DLD1 (cell line): Measurements from ENCODE around the gene MAP3K21.

Source experiments
- in situ Hi-C: cut with HindIII; loops from 2 replicates; pipeline ENCODE4 v1.10.0; 2017; ENCODE audit warnings: low sequenced_read_pairs

MAP3K21 gene

DNA sequence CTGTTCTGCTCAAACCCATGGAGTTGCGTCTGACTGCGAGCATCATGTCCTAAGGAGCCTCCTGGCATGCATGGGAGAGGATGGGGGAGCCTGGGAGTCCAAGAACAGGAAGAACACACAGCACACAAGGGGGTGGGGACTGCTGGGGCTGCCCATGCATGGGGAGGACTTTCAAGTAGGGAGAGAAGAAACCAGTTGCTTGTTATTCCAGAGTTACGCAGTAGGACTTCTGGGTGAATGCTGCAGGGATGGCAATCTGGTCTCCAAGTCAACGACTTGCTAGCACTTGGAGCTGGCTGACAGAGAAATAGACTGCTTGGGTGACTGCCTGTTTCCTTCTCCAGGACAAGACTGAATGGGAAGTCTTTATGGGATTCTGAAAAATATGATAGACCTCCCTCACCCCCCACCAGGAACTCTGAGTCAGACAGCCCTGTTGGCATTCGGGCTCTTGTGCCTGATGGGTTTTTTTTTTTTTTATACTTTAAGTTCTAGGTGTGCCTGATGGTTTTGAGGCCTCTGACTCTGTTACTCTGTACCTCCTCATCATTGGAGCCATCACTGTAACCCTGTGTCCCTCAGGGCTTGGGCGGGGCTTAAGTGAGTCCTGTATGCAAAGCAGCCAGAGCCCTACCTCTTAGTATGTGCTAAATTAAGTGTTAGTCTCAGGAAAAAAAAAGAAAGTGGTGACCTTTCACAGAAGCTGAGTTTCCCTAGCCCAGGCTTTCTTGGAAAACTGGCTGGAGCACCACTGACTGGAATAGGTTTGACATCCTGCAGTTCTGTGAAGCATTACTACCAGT lies 30.3 kb downstream of the MAP3K21 start:
- in situ Hi-C loops: no loop called here

DNA sequence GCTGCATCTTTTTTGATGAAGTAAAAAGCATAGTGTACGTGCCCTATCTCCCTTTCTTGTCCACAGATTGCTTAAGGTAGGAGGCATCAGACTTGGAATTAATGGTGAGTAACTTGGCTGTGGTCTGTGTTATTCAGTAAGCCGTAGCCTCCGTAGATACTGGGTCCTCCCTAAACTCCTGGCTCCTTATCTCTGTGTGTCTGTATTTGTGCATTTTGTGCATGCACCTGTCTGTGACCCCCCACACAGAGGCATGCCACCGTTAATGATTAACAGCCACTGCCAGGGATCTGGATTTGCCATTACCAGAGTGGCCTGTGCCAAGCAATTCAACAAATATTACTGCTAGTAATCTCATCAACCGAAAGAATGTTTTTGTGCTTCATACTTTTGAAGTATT lies 31.9 kb downstream of the MAP3K21 start:
- in situ Hi-C loops: no loop called here

DNA sequence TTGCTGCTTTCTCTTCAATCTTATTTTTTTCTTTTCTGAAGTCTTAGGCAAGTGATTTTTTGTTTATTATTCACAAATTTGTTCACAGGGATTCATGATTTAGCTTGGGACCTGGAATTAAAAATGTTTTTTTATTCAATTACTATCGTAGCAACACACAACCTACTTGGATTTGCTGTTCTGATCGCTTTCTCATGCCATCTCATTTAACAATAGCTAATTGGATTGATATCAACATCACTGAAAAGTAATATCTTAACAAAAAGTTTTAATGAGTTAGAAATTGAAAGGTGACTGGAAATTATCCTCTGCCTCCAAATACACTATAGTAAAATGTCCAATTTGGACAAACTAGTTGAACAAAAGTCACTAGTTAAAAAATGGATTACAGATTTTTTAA lies 32.4 kb downstream of the MAP3K21 start:
- in situ Hi-C loops: no loop called here

DNA sequence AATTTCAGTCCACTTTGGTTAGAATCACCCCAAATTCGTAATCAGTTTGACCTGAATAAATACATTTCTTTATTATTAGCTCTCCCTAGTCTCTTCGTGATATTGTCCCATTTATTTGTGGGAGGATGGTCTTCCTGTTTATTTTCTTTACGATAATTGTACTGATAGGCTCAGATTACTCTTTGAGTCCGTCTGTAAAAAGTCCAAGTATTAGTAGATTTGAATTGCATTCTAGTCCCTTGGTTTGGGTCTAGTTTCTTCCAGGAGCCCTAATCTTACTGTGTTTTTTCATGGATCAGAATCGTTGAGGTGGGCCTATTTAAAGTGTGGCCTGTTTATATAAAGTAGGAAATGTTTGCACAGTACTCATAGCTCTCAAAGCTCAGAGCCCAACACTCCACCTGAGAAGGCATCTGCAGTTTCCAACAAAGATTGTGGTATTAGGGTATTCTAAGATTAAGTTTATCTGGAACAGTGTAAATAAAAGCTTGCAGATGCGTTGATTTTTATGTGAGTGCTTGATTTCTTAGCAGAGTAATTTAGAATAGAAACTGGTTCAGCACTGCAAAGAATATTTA lies 33.1 kb downstream of the MAP3K21 start:
- in situ Hi-C loops: no loop called here

DNA sequence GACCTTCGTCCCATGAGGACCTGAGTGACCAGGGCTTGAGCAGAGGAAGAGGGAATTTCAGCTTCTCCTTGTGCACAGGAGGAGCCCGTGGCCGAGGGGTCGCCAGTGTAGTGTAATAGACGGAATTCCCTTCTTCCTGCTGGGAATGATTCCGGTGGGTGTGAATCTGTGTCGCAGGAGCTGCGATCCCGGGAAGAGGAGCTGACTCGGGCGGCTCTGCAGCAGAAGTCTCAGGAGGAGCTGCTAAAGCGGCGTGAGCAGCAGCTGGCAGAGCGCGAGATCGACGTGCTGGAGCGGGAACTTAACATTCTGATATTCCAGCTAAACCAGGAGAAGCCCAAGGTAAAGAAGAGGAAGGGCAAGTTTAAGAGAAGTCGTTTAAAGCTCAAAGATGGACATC lies 34.4 kb downstream of the MAP3K21 start:
- in situ Hi-C loops: no loop called here

DNA sequence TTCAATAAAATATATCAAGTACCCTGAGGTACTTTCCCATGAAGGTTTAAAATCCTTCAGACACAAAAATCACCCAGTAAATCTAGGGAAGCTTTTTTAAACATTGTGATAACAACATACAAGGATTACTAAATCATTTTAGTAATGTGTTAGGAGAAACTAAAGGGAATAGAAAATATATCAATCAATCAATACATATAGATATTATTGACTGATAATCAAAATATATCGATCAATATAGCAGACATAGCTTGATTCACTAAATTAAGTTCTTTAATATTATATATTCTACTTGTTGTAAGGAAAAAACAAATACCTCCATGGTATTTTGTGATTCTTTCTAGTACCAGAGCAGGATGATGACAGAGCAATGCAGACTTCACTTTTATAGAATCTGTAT lies 35.2 kb downstream of the MAP3K21 start:
- in situ Hi-C loops: no loop called here

DNA sequence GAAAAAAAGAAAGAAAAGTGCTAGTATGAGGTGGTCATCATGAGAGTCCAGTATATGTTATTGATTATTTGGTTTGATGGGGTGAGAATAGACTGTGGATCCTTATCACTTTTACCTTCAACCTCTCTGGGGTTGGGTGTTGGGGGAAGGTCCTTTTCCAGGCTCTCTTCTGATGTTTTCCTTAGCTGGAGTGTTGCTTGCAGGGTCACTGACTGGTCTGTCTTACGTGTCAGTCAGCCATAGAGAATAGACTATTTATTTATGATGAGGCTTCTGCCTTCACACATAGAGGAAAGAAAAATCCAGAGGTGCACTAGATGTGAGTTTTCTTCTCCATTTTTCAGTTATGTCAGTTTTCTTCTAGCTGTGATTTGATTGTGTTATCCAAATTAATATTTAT lies 36.5 kb downstream of the MAP3K21 start:
- in situ Hi-C loops: no loop called here

DNA sequence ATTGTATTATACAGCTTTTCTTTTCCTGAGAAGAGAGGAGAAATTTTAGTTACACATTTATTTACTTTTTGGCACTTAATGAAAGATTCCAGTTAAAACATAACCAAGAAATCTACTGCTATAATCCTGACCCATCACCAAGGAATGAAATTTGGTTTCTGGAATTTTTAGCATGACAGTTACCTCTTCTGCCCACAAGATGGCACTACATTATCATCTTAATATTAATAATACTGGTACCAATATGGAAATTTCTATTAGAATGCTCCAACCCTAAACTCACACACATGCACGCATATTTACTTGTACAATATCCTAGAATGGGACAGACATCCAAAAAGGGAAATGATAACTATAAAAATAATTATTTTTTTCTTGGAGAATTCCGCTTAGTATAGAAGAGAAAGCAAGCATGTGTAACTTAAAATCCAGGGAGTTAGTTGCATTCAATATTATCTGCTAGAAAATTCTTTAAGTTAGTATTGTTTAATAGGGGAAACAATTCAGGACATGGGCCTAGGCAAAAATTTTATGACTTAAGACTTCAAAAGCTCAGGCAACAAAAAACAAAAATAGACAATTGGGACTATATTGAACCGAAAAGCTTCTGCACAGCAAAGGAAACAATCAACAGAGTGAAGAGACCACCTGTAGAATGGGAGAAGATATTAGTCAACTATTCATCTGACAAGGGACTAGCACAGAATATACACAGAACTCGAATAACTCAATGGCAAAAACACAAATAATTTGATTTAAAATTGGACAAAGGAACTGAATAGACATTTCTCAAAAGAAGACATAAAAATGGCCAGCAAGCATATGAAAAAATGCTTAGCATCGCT lies 37.4 kb downstream of the MAP3K21 start:
- in situ Hi-C loops: no loop called here

DNA sequence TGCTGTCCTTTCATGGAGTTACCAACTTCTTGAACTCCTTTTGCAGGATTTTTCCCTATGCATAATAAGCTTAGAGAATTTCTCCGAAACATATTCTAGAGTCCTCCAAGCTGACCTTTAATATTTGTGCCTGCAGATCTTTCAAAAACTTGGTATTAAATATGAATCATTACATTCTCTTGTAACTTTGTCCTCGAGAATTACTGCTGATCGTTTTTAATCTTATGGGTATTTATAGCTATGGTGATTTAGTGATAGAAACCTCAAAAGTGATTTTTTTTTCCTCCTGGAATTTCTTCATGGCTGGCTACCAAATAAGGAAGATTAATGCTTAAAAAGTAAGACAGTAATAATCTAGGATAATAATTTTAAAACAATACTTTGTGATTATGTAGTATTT lies 39.1 kb downstream of the MAP3K21 start:
- in situ Hi-C loops: no loop called here

DNA sequence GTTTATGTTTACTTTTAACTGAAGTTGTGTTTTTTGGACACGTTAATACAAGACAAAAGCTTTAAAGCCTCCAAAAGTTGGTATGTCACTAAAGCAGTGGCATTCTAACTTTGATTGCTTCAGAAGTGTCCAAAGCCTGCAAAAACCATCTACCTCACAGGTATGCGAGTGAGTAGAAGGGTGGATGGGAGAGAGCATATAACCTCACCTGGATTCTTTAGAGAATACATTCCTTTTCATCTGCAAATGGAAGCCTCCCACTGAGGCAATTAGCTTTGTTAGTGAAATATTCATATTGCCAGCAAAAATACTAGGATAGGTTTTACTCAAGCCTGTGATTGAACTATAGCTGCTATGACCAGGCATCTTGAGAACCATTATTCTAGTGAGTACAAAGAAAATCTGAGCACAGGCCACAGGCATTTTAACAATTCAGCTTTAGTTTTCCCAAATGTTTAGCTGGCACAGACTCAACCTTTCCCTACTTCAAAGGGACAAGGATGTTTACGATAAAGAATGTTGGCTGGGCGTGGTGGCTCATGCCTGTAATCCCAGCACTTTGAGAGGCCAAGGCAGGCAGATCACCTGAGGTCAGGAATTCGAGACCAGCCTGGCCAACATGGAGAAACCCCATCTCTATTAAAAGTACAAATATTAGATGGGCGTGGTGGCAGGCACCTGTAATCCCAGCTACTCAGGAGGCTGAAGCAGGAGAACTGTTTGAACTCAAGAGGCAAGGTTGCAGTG lies 39.7 kb downstream of the MAP3K21 start:
- in situ Hi-C loops: no loop called here

DNA sequence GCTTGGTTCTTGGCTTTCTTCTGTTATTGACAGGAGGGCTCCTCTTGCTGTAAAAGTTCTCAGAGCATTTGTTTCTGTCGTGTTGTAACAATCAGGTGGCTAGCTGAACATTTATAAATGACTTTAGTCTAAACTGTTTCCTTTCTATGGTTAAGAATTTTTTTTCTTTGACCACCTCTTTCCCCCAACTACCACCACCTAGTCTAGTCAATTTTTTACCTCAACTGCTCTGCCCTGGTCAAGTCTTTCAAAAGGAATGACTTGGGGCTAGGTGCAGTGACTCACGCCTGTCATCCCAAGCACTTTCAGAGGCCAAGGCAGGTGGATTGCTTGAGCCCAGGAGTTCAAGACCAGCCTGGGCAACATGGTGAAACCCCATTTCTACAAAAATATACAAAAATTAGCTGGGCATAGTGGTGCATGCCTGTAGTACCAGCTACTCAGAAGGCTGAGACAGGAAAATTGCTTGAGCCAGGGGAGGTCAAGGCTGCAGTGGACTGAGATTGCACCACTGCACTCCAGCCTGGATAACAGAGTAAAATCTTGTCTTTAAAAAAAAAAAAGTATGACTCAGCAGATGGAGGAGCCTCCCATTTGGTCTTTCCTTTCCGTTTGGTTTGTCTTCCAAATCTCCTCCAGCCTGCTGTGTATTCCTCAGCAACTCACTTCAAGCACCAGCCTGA lies 40.7 kb downstream of the MAP3K21 start:
- in situ Hi-C loops: no loop called here

DNA sequence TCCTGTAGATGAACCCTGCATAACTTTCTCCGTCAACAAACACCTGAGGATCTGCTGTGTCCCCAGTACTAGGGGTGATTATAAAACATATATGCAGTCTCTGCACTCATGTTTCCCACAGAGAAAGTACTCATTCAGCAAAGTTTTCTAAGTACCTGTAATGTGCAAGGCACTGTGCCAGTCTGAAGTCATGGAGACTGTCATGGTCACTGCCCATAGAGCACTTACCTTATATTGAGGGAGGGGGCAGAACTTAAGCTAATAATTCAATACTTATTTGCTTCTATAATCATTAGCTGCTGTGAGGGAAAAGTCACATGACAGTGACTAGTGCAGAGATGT lies 41.2 kb downstream of the MAP3K21 start:
- in situ Hi-C loops: no loop called here

DNA sequence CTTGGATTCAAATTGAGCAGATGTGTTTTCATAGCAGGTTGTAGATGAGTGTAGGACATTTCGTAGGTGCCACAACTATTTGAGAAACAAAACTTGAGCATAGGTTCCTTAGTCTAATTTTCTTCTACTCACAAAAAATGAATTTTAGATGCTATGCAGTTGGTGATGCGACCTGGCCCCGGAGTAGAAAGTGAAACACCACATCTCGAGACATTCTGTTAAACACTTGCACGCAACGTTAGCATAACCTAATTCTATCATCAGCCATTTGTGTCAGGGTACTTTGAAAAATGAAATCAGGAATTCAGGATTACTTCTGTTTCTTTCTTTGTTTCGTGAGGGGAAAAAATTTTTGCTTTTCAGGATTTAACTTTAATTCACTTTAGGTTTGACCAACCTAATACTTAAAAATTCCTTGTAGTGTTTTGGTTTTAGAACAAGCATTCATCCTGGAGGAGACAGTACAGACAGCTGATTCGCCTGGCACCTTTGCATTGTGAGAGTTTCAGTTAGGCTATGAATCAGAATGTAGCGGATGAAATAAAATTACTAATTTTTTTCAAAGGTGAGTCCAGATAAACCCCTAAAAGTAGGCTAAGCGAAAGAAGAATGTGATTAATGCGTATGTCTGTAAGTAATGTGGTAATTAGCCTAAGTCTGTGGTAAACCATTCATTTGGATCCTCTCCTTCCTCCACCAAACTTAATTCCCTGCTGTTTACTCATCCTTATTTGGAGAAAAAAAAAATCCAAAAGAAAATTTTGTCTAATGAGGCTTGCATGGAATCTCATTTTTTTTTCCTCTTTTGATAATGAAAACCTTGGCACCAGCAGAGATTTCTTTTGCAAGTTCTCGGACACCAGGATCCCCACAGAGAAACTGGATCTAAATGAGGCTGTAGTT lies 44.9 kb downstream of the MAP3K21 start:
- in situ Hi-C loops: no loop called here

DNA sequence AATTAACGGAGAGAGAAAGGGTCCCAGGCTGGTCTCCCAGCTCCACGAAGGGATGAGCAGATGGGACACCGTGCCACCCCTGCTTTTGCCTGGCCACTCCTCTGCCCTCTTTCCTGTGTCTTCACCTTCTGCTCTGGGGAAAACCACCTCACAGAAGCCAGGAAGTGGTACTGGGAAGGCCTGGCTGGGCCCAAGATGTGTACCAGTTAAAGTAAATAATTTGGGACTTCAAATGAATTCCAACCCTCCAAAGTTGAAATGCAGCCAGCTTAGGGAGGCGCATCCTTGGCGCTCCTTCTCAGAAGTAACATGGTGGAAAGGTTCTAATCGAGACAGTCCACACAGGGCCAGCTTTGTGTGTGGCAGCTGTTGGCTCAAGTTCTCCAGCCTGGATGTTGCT lies 45.7 kb downstream of the MAP3K21 start:
- in situ Hi-C loops: no loop called here

DNA sequence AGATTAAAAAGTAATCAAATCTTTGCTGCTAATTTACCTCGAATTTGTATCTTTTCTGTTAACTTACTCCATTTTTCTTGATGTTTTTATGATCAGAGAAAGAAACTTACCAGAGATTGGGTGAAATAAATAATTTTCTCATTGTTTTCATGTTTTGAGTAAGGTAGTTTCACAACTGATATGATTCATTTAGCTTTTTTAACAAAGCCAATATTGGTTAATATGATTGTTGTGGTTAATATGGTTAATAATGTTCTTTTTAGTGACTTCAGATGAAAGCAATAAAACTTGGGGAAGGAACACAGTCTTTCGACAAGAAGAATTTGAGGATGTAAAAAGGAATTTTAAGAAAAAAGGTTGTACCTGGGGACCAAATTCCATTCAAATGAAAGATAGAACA lies 48.1 kb downstream of the MAP3K21 start:
- in situ Hi-C loops: no loop called here

DNA sequence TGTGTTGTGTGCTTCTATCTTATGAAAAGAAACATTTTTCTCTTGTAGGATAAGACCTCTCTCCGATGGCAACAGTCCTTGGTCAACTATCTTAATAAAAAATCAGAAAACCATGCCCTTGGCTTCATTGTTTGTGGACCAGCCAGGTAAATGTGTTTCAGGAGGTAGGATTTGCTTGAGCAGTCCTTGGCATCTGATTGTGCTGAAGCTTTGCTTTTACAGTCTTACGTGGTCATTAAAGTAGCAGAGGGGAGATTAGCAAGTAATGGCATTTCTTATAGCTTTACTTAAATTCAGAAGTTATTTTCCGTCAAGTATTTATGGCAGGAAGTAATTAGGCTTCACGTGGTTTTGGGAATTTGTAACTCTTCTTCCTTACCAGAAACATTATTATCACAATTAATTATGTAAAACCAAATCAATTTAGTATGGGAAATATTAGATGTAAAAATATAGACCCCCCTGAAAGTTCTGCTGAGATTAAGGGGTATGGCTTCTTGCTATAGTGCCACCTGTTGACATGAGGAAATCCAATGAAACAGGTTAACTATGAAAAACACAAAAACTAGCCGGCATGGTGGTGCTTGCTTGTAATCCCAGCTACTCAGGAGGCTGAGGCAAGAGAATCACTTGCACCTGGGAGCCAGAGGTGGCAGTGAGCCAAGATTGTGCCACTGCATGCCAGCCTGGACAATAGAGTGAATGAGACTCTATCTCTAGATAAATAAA lies 49.0 kb downstream of the MAP3K21 start:
- in situ Hi-C loops: no loop called here

DNA sequence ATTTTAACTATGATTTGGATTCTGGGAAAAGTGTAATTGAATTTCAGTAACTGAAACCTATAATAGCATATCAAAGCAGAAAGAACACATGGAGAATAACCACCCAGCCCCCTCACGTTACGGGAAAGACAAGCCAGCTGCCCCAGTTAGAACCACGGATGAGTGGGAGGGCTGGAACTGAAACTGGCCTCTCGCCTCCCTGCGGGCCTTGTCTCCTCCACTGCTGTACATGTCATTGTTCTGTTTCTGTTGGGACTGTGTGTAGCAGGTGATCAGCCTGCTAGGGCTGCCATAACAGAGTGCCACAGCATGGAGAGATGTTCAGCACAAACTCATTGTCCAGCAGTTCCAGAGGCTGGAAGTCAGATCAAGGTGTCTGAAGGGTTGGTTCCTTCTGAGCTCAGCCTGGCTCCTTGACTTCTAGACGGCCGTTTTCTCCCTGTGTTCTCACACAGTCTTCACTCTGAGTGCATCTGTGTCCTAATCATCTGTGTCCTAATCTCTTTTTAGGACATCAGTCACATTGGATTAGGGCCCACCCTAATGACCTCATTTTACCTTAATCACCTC lies 52.4 kb downstream of the MAP3K21 start:
- in situ Hi-C loops: no loop called here

DNA sequence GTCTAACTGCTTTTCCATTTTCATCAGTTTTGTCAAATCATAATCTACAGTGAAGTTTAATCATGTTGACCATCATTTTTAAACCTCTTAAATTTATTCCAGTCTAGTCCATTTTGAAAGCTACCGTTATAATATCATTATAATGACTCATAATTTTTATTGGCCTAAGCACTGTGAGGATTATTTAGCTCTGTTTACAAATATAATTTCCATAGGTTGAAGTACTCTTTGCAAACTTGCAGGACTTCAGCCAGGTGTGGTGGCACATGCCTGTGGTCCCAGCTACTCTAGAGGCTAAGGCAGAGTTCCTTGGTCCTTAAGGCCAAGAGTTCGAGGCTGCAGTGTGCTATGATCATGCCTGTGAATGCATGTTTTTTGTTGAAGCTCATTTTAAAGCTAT lies 54.3 kb downstream of the MAP3K21 start:
- in situ Hi-C loops: no loop called here

DNA sequence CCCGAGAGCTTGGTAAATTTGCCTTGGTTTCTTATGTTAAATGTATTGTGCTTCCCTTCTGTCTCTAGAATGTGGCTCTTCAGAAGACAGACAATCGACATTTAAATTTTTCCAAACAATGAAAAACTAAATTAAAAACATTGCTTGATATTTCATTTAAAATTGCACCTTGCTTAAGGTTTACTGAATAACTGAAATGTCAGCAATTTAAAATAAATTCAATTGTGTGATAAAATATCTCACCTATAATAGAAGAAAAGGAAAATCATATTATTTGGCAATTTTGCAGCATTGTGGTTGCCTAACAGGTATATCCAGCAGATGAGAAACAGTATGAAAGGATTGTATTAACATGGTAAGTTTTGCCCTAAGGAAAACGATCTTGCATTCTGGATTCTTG lies 56.5 kb downstream of the MAP3K21 start:
- in situ Hi-C loops: no loop called here
